Measurements from ENCODE around the gene THADA. TPM values are rescaled to one million over a fixed set of nuclear protein-coding genes. Genes with fewer than 3 reads are reported as not detected.
"Not testable (repeated sequence)": the region's sequence is repeated elsewhere in the genome, so short reads cannot be mapped to it uniquely, and the experiment has no call there.

THADA gene
- total RNA-seq, 4 donors from 2014 or later, result 31.2 to 68.8 (median 54.9) TPM

DNA sequence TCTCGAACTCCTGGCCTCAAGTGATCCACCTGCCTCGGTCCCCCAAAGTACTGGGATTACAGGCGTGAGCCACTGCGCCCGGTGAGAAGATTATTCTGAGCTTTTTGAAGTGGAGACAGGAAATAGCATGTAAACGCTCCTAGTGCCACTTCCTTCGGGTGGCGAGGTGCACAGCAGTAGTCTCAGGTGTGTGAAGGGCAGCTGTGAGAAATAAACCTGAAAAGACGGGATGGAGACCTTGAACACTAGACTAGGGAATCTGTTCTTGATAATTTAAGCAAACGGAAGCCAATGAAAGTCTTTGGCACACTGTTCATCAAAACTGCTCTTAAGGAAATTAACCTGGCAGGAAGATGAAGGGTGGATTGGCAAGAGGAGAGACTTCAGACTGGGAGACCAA is 40.8 kb upstream of the THADA start:
- intact Hi-C loops (cut with DNase I; ENCODE audit: low total_unique reads), result no loop called here
- Histone ChIP-seq H3K4me1 (no peaks in the 10 kb centered on the region), H3K9me3 (no peaks in the 10 kb centered on the region), H3K36me3 (no peaks in the 10 kb centered on the region), H3K27ac (peak overlapping the region; percentile 90 to 93), H3K27me3 (no peaks in the 10 kb centered on the region), H3K4me3 (peak overlapping the region; percentile 80 to 96)
- TF ChIP-seq, protein P1, sequence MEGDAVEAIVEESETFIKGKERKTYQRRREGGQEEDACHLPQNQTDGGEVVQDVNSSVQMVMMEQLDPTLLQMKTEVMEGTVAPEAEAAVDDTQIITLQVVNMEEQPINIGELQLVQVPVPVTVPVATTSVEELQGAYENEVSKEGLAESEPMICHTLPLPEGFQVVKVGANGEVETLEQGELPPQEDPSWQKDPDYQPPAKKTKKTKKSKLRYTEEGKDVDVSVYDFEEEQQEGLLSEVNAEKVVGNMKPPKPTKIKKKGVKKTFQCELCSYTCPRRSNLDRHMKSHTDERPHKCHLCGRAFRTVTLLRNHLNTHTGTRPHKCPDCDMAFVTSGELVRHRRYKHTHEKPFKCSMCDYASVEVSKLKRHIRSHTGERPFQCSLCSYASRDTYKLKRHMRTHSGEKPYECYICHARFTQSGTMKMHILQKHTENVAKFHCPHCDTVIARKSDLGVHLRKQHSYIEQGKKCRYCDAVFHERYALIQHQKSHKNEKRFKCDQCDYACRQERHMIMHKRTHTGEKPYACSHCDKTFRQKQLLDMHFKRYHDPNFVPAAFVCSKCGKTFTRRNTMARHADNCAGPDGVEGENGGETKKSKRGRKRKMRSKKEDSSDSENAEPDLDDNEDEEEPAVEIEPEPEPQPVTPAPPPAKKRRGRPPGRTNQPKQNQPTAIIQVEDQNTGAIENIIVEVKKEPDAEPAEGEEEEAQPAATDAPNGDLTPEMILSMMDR (IDR thresholded peaks at IDR 0.05), result no peak
- TF ChIP-seq POLR2A (IDR thresholded peaks at IDR 0.05), result no peak
- no peak for DNase-seq

DNA sequence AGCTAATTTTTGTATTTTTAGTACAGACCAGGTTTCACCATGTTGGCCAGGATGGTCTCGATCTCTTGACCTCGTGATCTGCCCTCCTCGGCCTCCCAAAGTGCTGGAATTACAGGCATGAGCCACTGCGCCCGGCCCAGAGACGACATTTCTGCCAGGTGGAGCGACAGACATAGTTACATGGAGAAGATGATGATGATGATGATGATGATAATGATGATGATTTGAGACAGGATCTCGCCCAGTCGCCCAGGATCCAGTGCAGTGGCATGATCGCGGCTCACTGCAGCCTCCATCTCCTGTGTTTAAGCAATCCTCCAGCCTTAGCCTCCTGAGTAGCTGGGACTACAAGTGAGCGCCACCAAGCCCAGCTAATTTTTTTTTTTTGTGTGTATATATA is 40.3 kb upstream of the THADA start:
- H3K36me3 ChIP-seq; DNase-seq; H3K9me3 ChIP-seq; H3K27me3 ChIP-seq; H3K4me3 ChIP-seq; H3K4me1 ChIP-seq; intact Hi-C loops (cut with DNase I; ENCODE audit: low total_unique reads): not testable (repeated sequence)
- peak overlapping the region; percentile 74 to 82 for H3K27ac ChIP-seq

DNA sequence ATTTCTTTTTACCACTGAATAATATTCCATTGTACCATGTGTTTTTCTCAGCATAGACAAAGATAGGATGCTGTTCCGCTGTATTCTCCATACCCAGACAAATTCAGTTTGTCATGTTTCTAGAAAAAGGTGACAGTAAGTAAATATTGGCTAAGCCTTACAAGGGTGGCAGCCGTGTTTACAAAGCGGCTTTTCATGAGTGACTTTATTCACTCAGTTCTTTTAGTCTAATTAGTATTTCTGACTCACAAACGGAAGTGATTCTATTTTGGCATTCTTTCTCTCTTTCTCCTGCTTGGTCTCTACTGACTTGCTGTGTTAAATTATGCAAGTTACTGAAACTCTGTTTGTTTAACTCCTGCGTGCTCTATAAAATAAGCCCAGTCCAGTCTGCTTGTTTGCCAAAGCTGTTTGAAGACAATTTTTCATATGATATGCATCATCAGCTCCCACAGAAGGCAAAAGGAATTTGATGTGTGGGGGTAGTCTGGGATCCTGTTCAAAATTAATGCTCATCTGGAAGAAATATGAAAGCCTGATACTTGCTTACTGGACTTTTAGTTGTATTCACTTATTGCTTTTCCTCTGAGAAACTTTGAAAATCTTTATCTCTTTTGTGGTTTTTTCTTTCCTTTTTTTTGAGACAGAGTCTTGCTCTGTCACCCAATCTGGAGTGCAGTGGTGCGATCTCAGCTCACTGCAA is 38.9 kb upstream of the THADA start:
- no peaks in the 10 kb centered on the region for H3K27me3 ChIP-seq
- no peak overlapping the region for H3K4me3 ChIP-seq
- peak overlapping the region; percentile 74 to 82 for H3K27ac ChIP-seq
- H3K36me3 ChIP-seq, result no peaks in the 10 kb centered on the region
- no peak for TF ChIP-seq POLR2A (IDR thresholded peaks at IDR 0.05)
- TF ChIP-seq, protein P1 (IDR thresholded peaks at IDR 0.05), result no peak
- peak in 1 of 2 donors; percentile 30 for DNase-seq
- H3K9me3 ChIP-seq, result no peaks in the 10 kb centered on the region
- no peaks in the 10 kb centered on the region for H3K4me1 ChIP-seq
- intact Hi-C loops (cut with DNase I; ENCODE audit: low total_unique reads), result no loop called here

DNA sequence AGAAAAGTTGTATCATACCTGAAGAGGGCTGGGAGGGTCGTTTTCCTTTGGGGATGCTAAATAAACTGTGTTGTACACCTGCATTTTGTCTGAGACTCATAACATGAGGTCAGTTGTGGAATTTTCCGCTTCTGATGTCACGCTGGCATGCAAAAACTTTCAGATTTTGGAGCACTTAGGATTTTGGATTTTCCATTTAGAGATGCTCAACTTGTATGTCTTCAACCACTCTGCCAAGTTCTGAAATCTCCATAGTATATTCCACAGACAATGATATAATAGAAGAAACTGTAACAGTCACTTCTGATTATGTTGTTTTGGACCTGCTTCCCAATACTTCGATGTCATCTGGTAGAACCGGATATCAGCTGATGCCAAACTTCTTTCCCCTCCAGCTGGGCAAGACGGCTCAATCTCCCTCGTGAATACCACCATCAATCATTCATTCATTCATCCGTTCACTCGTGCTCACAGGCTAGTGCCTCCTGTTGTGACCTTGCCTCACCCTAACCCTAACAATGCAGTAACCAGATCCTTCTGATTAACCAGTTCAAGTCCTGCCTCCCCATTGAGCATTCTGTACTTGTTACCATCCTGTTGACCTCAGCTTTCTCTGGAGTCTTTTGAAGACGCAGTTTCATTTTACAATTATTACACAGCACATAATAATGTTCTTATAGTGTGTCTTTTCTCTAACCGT is 35.9 kb upstream of the THADA start:
- no peaks in the 10 kb centered on the region for H3K36me3 ChIP-seq
- no peaks in the 10 kb centered on the region for H3K4me1 ChIP-seq
- DNase-seq, result no peak
- intact Hi-C loops (cut with DNase I; ENCODE audit: low total_unique reads), result no loop called here
- H3K27ac ChIP-seq, result no peak overlapping the region
- H3K9me3 ChIP-seq, result no peaks in the 10 kb centered on the region
- no peak overlapping the region for H3K4me3 ChIP-seq
- no peaks in the 10 kb centered on the region for H3K27me3 ChIP-seq
- TF ChIP-seq, protein P1 (IDR thresholded peaks at IDR 0.05), result no peak
- no peak for TF ChIP-seq POLR2A (IDR thresholded peaks at IDR 0.05)

DNA sequence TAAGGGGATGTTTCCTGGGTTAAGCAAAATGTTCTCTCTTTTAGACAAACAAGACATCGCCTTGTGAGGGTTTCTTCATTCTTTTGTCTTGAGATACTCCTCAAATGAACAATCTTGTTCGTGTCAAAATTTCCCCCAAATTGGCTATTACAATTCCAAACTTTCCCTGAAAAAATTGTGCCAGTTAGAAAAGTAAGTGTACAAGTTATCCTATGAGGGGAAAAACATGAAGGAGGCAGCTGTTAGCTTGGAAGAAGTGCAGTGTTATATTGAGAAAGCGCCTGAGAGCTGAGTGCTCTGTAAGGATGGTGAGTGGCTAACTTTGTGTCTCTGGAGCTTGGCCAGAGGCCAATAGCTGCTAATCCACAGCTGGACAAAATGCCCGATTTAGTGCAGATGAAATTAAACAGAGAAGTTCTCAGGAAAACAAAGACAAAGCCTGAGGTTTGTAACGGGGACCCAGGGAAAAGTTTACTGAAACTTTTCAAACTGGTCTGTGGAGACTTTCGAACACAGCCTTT is 27.2 kb upstream of the THADA start:
- Histone ChIP-seq H3K9me3 (no peaks in the 10 kb centered on the region), H3K27ac (peak overlapping the region; percentile 64 to 69), H3K4me1 (no peaks in the 10 kb centered on the region), H3K36me3 (no peaks in the 10 kb centered on the region), H3K4me3 (no peak overlapping the region), H3K27me3 (no peaks in the 10 kb centered on the region)
- intact Hi-C loops (cut with DNase I; ENCODE audit: low total_unique reads), result no loop called here
- DNase-seq, result peak; percentile 50 to 54
- TF ChIP-seq POLR2A (IDR thresholded peaks at IDR 0.05), result no peak
- TF ChIP-seq, protein P1 (IDR thresholded peaks at IDR 0.05), result no peak
